HG03175 (cell line): ENCODE measurements around the gene FAM98C.

ENCODE experiments used
- ATAC-seq: cut with Tn5 transposase; IDR thresholded peaks from one replicate; pipeline ENCODE4 v1.9.1; 2021; ENCODE audit warnings: mild to moderate bottlenecking, moderate library complexity; ENCODE audit not compliant: unreplicated experiment

FAM98C gene

DNA sequence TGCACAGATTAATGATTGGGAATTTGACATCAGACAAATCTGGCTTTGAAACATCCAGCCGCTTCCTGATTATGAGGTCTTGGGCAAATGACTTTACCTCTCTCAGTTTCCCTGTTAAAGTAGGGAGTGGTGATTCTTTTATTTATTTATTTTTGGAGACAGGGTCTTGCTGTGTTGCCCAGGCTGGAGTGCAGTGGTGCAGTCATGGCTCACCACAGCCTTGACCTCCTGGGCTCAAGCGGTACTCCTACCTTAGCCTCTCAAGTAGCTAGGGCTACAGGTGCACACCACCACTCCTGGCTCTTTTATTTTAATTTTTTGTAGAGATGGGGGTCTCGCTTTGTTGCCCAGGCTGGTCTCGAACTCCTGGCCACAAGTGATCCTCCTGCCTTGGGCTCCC lies 25.8 kb upstream of the FAM98C start:
- no peak for ATAC-seq

GRCh38 chr19:38378866-38379265 lies 24.0 kb upstream of the FAM98C start:
- no peak for ATAC-seq

- ATAC-seq, result no peak
Observed at GRCh38 chr19:38381138-38381537, 21.8 kb upstream of the FAM98C start.

DNA sequence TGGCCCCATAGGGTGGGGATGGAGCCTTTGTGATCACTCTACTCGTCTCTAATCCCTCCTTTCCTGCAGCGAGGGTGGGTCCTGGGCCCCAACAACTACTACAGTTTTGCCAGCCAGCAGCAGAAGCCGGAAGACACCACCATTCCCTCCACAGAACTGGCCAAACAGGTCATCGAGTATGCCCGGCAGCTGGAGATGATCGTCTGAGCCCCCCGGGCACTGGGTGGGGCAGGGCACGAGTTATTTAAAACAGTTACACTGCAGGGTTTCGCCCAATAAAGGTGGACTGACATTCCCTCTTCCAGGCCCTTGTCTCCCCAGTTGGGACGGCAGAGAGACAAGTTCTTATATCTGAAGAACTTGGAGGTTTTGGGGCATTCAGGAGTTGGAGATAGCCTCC lies 19.7 kb upstream of the FAM98C start:
- no peak for ATAC-seq

DNA sequence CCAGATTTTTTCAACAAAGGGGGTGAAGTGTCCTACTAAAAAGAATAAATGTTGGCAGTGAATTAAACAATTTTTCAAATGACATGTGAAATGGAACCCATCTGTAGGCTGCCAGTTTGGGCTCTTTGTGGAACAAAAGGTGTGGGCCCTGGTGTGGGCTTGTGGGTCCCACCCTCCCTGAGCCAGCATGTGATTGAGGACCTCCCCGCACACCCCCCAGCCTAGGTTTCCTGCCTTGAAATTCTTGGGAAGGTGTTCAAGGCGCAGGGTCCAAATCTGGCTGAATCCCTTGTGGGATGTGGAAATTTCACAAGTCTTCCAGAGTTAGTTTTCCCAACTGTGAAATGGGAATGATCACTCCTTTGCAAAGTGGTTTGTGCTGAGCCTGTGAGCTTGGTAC lies 19.1 kb upstream of the FAM98C start:
- ATAC-seq, result no peak

DNA sequence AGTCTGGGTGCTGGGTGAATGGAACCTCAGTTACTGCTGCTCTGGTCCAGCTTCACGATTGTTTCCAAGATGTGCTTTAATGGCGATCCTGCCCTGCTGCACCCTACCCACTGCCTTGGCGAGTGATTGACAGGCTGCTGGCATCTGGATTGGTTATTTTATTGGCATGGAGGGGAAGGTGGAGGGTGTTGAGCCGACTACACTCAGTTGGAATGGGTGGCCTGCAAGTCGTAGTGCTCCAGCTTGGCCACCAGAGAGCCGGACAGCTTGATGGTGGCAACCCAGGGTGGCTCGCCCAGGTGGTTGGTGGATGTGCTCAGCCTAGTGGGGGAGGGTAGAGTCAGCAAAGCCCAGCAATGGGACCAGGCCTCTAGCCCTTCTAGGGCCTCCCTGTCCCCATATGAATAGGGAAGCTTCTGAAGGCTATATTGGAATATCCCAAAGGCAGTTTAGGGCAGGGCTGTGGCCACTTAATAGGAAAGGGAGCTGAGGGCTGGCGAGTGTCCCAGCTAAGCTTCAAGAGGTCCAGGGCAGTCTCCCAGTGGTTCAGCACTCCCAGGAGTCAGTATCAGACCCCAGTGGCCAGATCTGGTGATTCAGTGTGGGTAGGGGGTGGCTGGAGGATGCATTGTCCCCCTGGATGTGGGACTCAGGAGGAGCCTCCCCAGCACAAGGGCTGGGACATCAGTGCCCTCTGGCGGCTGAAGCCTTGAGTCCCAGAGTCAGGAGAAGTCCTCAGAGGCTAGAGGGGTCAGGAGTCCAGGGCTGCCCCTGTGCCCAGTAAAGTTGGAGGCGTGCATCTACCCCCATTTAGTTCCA lies 18.5 kb upstream of the FAM98C start:
- ATAC-seq, result no peak

- ATAC-seq, result no peak
Observed at GRCh38 chr19:38385057-38385803, 17.7 kb upstream of the FAM98C start.

DNA sequence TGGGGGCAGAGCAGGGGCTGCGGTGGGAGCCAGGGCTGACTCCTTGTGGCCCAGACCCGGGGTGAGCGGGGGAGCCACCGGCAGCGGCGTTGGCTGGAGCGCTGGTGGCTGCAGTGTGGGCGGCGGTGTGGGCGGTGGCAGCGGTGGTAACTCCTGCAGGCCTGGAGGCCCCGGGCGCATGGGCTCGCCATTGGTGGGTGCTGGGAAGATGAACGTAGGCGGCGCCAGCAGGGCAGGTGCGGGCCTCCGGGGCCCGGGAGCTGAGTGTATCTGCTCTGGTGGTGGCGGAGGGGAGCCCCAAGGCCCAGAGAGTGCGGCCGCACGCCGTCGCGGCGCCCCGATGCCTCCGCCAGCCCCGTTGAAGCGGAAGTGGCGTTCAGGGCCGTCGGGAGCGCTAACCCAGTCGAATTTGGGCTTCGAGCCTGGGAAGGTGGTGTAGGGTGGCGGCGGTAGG lies 17.1 kb upstream of the FAM98C start:
- ATAC-seq, result no peak

DNA sequence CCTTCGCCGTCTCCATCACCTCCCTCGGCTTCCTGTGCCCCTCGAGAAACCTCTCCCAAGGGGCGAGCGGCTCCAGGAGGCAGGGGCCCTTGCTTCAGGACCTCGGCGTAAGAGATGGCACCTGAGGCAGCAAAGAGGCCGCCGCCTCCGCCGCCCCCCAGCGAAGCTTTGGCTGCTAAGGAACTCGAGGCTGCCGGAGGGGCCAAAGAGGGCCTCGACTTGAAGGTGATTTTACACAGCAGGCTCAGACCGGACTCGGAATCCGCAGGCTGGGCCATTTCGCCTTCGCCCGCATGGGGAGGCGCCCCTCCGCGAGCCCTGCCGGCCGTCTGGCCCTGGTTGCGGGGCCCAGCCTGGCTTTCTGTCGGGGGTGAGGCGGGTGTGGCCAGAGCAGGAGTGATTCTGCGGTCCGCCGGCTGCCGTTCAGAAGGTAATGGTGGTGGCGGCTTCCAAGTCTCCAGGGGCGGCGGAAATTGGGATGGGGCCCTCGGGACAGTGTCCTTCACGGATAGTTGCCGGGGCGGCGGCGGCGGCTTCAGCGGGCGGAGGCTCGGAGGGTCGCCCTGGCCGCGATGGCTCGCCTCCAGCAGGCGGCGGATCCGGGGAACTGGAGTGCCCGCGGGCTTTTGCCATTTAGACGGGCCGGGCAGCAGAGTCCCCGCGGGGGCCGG lies 16.5 kb upstream of the FAM98C start:
- ATAC-seq, result no peak

GRCh38 chr19:38386971-38387549 lies 15.8 kb upstream of the FAM98C start:
- ATAC-seq, result no peak

DNA sequence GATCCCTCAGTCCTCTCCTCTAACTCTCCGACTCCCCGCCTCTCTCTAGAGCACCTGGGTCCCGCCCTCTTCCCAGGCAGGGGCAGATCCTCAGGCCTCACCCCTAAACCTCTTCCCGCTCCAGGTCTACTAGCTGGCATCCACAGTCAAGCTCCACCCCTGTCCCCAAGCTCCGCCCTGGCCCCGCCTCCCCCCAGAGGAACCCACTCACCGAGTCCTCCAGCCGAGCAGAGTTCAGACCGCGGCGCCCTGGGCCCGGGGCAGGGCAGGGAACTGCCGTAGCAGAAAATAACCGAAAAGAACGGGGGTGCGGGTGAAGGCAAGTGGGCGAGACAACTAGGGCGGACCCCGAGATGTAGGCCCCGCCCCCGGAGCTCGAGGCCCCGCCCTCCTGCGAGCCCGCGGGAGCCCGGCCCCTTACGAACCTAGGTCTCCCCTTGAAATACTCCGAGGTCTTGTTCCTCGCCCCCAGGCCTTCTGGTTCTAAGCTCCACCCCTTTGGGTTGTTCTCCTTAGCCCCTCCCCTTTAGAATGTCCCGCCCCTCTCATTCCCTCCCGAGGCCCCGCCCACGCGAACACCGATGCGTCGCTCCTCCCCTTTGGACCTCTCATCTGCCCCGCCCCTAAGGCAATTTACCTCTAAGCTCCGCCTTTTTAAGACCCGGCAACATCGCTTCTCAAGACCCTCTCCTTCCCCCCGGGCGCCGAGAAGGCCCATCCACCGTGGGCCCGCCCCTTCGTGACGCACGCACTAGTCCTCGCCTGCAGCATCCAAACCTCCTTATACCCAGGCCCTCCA lies 15.1 kb upstream of the FAM98C start, which contains the start of gene GGN:
GGN (minus strand) TSS at position 485 of the 799 bp plus-strand sequence. CDS start 773 bp downstream, outside the sequence.
- ATAC-seq, result peak; percentile 34

DNA sequence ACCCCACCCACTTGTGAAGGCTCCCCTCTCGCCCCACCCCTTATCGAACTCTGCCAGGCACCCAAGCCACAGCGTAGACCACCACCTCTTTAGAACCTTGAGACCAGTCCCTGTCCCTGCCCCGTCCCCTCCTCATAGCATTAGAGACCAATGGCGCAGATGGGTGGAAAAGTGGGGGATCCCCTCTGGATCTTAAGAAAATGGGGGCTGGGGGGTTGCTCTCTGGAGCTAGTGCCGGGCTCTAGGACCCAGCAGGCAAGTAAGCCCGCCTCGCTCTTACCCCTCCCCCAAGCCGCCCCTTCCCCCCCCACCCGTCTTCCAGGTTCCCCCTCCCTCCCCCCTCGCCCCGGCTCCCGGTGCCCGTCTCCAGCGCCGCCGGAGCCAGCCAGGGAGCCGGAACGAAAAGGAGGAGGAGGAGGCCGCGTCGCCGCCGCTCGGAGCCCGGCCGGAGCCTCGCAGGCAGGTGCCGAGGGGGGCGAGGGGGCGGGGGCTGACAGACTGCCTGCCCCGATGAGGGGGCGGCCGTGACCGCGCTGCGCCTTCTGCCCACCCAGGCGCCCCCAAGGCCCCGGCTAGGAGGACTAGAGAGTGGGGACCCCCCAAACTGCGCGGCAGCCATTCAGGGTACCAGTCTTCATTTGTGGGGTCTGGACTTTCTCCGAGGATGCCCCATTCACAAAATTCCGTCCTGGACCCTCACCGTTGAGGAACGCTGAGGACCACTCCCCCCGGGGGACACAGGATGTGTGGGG lies 14.4 kb upstream of the FAM98C start, which contains the start of gene SPRED3:
SPRED3 (plus strand) TSS at position 349 of the 752 bp plus-strand sequence. CDS start 1,606 bp downstream, outside the sequence.
- ATAC-seq, result no peak

DNA sequence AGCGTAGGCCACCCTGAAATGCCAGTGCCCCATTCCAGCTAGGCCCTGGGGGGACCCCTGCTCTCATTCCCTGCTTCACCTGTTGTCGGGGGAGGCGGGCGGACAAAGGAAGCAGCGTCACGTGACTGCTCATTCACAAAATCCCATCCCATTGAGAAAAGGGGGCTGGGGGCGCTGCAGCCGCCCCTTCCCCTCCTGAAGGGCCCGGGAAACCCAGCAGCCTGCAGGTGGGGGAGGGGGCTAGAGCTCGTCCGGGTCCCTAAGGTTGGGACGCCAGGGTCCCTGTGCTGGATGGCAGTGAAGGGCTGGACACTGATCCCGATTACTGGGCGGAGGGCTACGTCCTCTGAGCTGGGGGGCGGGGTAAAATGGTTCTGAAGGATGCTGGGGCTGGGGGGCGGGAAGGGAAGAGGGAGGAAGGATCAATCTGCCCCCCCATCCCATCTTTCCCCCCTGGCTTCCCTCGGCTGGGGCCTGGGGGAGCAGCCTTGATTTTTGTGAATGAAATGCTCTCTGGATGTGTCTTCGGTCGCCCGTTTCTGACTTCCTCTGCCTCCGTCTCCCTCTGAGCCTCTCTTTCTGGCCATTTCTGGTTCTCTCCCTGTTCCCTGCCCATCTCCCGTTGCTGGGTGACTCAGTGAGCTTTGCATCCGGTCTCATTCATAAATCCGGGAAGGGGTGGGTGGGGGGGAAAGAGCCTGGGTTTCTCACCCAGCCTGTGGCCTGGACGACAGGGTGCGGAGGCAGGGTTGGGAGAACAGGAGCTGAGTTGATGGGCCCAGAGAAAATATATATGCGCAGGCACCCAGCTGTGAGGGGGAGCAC lies 13.6 kb upstream of the FAM98C start:
- ATAC-seq, result no peak

GRCh38 chr19:38389957-38390924 lies 12.7 kb upstream of the FAM98C start:
- ATAC-seq, result no peak

- ATAC-seq, result no peak
Observed at GRCh38 chr19:38391911-38392464, 10.9 kb upstream of the FAM98C start.

- ATAC-seq, result no peak
Observed at GRCh38 chr19:38392707-38393308, 10.1 kb upstream of the FAM98C start.

- no peak for ATAC-seq
Observed at GRCh38 chr19:38394488-38394887, 8.4 kb upstream of the FAM98C start.
